ENCODE data around the gene CREB3.

Gene CREB3

DNA sequence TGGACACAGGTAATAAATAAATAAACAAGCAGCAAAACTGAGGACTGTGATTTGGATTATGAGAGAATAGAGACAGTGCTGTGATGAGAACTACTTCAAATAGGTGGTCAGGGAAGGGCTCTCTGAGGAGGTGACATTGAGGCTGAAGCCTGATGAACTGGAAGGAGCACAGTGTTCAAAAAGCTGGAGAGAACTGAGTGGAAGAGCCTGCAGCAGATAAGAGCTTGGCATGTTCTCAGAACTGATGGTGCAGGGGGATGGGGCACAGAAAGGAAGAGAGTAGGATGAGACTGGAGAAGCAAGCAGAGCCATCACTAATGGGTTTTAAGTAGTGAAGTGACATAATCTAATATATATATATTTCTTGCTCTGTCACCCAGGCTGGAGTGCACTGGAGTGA, 31.5 kb upstream of the CREB3 start:
- no peak for DNase-seq (ENCODE audit: low spot score)
- FAIRE-seq, result no peak

DNA sequence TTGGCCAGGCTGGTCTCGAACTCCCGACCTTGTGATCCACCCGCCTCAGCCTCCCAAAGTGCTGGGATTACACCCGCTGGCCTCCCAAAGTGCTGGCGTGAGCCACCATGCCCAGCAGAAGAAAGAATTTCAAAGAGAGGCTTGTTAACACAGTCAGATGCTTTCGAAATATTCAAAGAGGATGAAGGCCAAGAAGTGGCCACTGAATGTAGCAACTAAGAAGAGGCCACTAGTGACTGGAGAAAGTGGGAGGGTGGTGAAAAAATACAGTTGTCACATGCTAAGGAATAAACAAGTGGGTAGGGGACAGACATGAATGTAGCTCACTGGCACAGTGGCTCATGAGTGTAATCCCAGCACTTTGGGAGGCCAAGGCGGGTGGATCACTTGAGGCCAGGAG, 29.8 kb upstream of the CREB3 start:
- FAIRE-seq (no peak), DNase-seq (ENCODE audit: low spot score) (no peak)

DNA sequence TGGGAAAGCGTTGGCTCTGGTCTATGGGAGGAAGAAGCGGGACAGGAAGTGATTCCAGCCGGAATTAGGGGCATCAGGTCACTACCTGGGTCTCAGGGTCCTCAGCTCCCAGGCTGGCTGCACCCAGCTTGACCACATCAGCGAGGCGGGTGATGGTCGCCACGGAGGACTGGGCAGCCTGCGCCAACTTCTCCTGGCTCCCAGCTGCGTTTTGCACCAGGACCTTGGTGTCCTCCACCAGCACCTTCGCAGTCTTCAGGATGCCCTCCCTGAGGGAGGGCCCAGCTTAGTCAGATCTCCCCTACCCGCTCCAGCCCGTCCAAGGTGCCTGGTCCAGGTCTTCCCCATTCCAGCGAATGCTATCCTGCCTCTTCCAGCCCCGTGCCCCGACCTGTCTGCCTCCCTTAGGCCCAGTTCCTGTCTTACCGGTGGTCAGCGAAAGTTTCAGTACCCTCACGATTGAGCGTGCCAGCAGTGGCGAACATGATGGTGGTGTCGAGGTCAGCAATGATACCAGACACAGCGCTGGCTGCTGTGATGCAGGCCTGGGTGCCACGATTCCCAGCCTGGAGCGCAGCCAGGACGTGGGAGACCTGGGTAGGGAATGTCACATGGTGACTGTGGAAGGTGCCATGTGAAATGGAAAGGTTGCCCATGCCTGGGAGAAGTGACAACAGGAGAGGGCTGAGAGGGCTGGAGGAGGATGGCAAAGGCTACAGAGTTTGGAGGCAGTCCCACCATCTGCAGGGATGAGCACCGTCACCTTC, 28.4 kb upstream of the CREB3 start:
- no peak for DNase-seq (ENCODE audit: low spot score)
- no peak for FAIRE-seq

DNA sequence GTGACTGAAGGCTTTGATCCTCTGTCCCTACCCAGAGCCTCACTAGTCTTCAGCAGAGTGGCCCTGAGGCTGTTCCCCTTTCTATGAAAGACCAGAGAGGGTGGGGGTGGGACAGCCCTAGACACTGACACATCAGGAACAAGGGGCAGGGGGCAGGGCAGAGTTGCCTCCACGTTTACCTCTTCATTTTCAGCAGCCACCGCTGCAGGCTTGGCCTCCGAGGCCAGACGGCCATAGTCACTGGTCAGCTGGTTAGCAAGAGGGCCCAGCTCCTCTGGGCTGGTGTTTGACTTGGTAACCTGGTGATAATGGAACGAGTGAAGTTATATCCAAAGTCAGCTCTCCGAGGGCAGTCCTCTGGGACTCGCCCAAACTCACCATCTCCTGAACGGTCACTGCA, 27.1 kb upstream of the CREB3 start:
- no peak for DNase-seq (ENCODE audit: low spot score)
- FAIRE-seq, result no peak

DNA sequence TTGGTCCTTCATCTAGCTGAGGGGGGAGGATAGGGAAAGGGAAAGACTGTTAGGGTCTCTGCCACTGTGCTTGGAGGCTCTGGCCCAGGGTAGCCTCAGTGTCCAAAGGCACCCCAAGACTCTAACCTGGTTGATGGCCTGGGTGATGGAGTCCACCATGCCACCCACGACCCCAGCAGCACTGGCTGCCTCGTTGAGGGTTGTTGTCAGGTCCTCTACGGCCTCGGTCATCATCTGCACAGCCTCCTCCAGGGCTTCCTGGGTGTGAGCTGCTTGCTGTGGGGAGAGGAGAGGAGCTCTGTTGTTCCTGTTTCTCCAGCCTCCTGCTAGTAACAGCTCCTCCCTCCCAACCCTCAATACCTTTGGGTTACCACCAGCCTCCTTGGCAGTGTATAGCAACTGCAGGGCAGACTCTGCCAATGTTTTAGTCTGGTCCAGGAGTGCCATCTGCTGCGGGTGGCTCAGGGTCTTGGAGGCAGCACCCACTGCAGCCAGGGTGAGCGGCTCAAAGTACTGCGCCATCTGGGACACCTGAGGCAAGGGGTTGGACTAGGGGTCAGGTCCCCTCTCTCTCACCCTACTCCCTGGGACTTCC, 26.5 kb upstream of the CREB3 start:
- FAIRE-seq, result no peak
- no peak for DNase-seq (ENCODE audit: low spot score)

DNA sequence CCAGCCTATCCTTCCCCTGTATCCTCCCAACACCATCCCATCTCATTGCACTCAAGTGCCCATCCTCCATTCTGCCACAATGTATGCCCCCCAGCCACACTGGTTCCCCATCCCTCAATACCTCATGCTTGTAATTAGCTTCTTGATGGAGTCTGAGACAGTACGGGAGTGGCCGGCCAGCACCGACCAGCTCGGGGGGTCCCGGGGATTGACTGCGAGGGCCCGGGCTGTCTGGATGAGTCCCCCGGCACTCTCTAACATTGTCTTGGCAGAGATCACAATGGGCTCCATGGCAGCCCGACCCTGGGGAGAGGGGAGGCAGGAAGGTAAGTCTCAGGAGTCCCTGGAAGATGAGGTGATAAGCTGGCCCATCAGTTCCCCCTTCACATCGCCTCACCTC, 25.5 kb upstream of the CREB3 start:
- no peak for FAIRE-seq
- no peak for DNase-seq (ENCODE audit: low spot score)

DNA sequence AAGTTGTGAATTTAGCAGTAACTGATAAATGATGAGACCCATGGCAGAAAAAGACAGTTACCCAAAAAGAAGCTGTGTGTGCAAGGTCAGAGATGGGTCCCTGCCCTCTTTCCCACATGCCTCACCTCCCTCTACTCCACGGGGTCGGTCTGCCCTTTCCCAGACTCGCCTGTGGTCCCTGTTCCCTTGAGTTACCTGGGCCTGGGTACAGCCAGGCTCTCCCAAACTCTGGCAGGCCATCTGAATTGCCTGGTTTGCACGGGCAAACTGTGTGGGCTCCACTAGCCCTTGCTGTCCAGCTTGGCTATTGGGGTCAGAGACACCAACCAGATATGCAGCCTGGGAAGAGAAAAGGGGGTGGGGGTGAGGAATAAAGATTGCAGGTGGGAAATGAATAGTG, 24.3 kb upstream of the CREB3 start:
- DNase-seq (ENCODE audit: low spot score), result no peak
- no peak for FAIRE-seq

DNA sequence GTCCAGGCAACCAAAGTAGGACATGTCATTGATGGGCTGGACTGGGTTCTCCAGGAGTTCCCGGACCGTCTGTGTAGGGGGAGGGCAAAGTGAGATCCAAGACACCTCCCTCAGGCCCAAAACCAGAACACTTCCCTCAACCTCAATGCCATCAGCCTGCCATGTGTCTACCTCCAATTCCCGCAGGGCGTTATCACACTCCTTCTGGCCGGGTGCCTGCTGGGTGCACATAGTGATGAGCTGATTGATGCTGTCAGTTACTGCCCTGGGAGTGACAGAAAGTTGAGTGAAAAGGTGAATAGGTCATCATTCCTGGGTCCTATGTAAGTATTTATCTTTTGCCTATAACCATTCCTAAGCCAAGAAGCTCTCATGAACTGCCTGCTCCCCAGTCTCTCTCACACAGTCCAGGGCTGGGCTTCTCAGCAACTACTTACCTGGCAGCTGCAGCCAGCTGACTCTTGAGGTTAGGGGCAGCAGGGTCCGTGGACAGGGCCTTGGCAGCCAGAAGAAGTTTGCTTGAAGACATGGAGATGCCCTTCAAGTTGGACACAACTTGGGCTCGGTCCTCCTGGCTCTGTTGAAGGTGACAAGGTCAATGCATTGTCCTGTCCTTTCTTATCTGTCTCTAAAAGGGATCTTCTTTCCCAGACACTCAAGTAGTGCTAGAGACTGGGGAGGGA, 21.5 kb upstream of the CREB3 start:
- DNase-seq (ENCODE audit: low spot score), result no peak
- FAIRE-seq, result no peak

DNA sequence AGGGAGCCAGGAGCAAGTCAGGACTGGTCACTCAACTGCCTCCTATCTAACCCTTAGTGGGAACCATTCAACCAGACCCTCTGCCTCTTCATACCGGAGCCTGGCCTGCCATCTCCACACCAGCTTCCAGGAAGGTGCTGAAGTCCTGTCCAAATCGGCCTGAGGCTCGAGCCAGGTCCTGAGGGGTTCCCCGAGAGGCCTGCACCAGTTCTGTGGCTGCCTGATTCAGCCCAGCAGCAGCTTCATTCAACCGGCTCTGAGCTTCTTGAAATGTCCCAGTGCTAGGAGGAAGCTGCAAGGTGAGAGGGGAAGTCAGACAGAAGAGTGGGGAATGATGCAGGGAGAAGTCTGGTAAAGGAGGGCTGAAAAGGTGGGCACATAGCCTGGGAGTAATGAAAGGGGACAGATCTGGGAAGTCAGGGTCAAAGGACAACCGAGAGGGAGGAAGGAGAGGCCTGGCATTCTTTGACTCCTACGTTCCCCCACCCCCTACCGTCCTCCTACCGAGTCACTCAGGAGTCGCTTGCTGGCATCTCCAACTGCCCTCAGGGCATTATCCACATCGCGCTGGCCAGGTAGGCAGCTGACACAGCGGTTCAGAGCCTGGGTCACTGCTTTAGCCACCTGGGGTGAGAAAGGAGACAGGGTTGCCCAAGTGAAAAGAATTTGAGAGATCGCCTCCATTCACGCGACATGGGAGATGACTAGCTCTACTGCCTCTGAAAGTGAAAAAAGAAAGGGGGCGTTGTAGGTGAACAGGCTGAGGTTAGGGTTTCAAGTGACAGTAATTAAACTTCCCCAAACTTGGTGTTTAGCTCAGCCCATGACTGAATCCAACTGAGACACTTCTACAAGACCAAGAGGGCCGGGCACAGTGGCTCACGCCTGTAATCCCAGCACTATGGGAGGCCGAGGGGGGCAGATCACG, 20.7 kb upstream of the CREB3 start:
- FAIRE-seq (no peak), DNase-seq (ENCODE audit: low spot score) (no peak)

DNA sequence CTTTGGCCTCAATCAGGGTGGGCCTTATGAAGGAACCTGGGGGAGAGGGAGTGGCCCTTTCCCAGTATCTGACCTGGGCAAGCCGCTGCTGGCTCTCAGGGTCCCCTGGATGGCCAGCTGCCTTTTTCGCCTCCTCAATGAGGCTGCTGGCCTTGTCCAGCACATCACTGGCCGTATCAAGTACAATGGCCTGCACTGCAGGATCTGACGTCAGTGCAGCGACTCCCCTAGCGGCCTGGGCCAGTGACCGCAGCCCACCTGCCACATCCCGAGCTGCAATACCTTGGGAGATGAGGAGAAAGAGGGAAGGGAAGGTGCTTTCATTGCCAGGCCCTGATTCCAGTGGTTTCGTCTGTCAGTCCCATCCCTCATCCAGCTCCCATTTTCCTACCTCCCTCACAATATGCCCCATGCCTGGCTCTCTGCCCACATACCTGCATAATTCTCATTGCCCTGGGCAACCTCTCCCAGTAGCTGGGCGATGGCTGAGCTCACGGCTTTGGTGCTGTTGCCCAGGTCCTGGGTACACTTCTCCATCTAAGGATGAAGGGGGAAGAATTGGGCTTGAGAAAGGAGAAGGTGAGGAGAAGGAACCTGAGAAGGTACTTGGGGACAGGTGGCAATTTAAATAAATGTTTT, 19.6 kb upstream of the CREB3 start:
- FAIRE-seq (no peak), DNase-seq (ENCODE audit: low spot score) (no peak)

DNA sequence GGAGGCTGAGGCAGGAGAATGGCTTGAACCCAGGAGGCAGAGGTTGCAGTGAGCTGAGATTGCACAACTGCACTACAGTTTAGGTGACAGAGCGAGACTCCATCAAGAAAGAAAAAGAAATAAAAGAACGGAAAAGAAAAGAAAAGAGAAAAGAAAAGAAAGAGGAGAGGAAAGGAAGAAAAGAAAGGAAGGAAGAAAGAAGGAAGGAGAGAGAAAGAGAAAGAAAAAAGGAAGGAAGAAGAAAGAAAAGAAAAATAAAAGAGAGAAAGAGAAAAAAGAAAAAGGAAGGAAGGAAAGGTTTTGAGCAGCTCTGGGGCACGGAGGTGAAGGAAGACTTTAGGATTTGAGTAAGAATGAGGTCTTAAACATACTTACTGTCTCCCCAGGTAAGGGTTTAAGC, 18.9 kb upstream of the CREB3 start:
- DNase-seq (ENCODE audit: low spot score) (no peak), FAIRE-seq (no peak)

DNA sequence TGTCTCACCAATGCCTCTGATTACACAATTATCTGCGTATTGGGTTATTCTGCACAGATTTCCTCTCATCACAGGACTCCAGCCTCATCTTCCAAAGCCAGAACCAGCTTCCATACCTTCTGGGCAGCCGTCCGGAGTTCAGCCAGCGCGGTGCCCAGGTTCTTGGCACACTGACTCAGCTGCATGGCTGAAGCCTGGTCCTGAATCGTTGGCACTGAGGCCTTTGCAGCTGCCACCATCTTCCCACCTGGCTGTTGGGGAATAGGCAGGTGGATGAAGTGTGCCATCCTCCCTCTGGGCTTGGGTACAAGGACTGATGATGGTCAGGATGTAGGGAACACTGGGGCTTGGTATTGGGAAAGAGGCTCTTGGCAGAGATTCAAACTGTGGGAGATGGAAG, 18.3 kb upstream of the CREB3 start:
- DNase-seq (ENCODE audit: low spot score), result no peak
- no peak for FAIRE-seq

DNA sequence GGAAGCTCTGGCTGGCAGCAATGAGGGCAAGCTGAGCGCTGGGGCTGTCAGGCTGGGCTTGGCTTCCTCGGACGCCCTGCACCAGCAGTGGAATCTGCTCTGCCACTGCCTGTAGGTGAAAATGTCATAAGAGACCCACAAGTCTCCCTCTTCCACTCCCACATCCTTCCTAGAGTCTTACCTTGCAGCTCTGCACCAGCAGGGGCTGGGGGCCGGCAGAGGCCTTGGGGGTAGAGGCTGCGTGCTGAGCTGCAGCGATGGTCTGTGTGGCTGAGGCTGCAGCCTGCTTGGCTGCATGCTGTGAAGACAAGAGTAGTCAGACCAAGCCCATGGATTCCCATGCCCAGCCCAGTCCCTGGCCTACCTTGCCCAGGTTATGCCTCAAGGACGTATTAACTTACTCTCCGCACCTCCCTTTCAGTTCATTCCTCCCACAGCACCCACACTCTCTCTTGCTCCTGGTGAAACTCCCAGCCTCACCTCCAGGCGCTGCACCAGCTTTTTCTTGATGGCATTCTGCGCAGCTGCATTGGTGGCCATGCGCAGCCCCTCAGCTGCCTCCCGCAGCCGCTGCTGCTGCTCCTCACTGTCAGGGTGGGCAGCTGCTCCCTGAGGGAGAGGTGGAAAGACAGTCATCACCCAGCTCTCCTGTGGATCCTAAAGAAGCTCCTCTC, 17.8 kb upstream of the CREB3 start:
- FAIRE-seq (no peak), DNase-seq (ENCODE audit: low spot score) (no peak)

DNA sequence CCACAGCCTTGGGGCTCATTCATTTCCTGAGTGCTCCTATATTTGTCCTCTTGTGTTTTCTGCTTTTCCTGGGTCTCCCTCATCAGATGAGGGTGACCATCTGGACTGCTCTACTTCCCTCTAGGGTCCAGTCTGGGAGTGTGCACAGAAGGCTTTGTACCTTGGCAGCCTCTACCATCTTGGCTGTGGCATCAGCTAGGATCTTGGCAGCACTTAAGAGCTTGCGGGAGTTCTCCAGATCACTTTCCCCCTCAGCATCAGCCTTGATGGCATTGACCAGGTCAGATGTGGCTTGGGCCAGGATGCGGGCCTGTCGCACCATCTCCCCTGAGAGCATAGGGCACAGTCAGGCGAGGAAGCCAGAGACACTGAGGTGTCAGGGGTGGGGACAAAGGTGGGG, 16.2 kb upstream of the CREB3 start:
- FAIRE-seq (no peak), DNase-seq (ENCODE audit: low spot score) (no peak)

DNA sequence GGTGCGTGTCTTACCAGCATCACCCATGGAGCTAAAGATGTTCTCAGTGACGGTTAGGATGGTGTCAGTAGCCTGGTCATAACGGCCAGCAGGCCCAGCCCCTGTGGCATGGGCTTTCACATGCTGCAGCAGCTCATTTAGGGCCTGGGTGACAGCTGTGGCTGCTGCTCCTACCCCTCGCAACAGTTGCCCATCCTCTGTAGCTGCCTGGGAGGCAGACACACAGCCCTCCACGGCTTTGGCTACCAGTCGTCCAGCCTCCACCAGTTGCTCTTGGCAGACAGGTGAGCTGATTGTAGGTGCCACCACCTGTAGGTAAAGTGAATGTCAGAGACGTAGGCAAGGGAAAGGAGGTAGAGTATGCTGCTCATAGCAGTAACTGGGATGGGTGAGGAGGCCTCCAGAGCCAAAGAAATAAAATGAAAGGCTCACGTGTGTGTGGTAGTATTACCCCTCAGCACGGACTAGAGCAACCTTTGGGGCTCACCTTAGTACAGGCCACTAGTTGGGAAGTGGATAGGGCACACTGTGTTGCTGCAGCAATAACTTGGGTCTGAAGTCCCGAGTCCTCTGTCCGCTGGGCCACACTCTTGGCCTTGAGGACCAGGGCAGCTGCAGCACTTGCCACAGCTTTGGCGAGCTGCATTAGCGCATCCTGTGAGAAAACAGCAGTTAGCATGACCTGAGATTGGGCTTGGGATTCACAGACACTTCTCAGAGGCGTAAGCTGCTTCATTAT, 15.2 kb upstream of the CREB3 start:
- FAIRE-seq, result no peak
- no peak for DNase-seq (ENCODE audit: low spot score)

DNA sequence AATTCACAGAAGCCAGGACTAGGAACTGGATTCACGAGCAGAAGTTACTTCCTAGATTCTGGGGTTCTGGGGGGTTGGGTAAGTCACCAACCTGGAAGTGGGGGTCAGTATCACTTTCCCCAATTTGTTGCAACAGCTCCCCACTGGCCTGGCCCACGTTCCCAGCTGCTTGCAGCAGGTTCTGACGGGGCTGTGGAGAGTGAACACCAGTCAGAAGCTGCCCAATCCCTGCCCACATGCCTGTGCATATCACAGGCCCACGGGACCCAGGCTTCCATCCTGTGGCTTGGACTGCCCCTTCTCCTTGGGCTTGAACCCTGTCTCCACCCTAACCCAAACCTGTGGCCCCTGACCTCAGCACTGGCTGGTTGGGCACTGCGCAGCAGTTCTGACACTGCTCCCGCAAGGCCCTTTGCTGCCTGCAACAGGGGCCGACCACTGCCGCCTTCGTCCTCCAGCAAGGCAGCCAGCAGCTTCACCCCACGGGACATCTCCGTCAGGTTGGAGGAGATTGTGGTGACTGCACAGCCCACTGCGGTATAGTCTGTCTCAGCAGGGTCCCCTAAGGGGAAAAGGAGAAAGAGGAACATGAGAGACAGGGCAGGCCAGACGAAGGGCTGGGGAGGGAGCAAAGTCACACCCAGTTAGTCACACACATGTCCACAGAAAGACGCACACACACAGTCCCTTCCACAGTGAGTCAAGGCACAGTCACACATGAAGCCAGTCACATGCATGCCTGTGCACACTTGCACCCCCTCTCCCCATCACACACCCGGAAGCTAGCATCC, 13.6 kb upstream of the CREB3 start:
- no peak for FAIRE-seq

DNA sequence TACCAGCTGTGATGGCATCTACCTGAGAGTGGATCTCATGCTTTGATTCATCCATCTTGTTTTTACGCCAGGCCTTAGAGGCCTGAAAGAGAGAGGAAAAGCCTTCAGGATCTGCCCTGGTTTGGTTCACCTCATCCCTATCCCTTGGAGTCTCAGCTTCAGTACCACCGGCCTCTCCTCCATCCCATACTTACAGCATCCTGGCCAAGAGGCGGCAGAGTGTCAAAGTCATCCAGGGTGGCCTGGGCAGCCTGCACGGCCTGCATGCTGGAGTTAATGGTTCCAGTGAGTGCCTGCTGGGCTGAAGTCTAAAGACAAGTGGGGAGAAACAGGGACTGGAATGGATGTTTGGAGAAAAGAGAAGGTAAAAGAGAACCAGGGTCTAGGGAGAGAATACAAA, 12.9 kb upstream of the CREB3 start:
- DNase-seq (ENCODE audit: low spot score) (no peak), FAIRE-seq (no peak)

More for the DNA sequence above, 13.6 kb upstream of the CREB3 start:
- no peak for DNase-seq (ENCODE audit: low spot score)

DNA sequence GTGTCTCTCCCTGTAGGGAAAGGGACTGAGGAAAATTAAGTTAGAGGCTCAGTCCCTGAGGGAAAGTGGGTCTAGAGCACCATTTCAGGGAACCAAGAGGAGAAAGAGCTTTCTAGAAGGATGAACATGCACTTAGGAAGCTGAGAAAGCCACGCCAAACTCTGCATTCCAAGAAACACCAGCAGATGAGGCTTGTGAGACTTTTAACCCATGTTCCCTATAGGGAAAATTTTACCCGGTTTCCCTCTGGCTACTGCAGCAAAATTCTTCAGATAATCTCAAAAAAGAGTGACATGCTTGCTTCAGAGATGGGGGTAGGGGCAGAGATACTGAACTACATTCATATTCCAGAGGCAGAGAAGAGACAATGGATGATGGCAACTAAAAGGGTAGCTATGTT, 9.0 kb upstream of the CREB3 start:
- no peak for DNase-seq (ENCODE audit: low spot score)
- no peak for FAIRE-seq

DNA sequence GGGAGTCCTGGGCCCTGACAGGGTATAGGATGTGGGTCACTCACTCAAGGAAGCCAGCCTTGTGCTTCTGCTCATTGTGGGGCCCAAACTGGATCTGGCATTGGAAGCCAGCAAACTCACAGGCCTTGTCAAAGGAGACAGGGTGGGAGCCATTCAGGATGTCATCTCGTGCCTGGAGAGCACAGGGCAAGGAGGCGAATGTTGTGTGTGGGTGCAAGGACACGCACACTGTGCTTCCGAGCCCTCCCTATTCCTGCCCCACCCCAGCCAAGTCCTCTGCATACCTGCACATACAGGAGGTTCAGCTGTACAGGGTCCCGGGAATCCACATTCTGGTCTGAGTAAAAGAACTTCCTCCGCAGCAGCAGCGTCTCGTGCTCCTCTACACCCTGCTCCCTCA, 8.6 kb upstream of the CREB3 start:
- FAIRE-seq, result no peak

More for the DNA sequence above, 8.6 kb upstream of the CREB3 start:
- no peak for DNase-seq (ENCODE audit: low spot score)

Data from RCC 7860 (cell line).